ENCODE measurements around the gene COL15A1. TPM values are rescaled to one million over a fixed set of nuclear protein-coding genes. Genes with fewer than 3 reads are reported as not detected.
A peak's percentile ranks its signal among the peaks of the same experiment; 100 is the strongest.

COL15A1 gene
- polyA plus RNA-seq, 1 experiment = 3.2 TPM

DNA sequence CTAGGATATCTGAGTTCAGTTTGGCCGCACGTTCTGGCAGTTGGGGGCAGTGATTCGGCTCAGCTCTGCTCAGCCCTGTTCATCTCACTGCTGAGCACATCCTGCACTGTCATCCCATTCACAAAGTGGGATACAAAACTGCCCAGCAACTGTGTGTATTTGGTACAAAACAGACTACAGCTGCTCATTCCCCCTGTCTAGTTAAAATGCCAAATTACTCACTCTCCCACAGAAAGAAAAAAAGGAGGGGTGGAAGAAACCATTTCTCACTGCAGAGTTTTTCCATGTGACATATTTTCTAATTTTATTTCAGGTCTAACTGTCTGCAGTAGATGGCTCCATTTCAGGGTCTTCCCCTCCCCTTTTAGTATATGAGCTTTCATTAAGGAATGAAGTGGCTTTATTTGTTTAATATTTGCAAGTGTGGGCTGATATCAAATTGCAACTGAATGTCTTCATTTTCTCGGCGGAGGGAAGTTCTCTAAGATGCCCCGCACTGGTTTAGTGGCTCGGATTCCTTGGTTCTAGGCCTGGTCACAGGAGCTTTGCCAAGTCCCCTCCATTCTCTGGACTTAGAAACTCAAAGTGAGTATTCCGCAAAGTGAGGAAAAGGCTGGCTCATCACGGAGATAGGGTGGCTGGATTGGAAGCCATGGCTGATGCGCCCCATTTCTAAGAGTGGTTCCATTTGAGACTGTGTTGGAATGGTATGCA, 14.7 kb downstream of the COL15A1 start:
- TF ChIP-seq, protein P1, sequence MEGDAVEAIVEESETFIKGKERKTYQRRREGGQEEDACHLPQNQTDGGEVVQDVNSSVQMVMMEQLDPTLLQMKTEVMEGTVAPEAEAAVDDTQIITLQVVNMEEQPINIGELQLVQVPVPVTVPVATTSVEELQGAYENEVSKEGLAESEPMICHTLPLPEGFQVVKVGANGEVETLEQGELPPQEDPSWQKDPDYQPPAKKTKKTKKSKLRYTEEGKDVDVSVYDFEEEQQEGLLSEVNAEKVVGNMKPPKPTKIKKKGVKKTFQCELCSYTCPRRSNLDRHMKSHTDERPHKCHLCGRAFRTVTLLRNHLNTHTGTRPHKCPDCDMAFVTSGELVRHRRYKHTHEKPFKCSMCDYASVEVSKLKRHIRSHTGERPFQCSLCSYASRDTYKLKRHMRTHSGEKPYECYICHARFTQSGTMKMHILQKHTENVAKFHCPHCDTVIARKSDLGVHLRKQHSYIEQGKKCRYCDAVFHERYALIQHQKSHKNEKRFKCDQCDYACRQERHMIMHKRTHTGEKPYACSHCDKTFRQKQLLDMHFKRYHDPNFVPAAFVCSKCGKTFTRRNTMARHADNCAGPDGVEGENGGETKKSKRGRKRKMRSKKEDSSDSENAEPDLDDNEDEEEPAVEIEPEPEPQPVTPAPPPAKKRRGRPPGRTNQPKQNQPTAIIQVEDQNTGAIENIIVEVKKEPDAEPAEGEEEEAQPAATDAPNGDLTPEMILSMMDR (IDR thresholded peaks at IDR 0.05; ENCODE audit: low read depth, low read length) = 0 out of 2 replicates have a peak, but pooled peaks have one; percentile 14
- POLR2A ChIA-PET = interaction anchor here (0.8 to 1.7 kb wide), 13 partner anchors 13 to 97 kb away, joined by 3 to 7 read pairs (median 5); no protein-coding TSS in a partner anchor
- H3K9me3 ChIP-seq (ENCODE audit: control insufficient read depth, insufficient read depth, low read length) = peaks cover 6% of the 10 kb centered on the region
- H3K4me3 ChIP-seq (ENCODE audit: low read depth, low read length) = no peak overlapping the region; the same call in 1 of the 2 replicates
- CTCF ChIA-PET = interaction anchor here (0.6 to 2.2 kb wide), 8 partner anchors 15 to 182 kb away, joined by 3 to 10 read pairs (median 4); no protein-coding TSS in a partner anchor
- no peaks in the 10 kb centered on the region for H3K27me3 ChIP-seq (ENCODE audit: control insufficient read depth, insufficient read depth, low read length)
- peak; percentile 94 for DNase-seq (ENCODE audit: low read depth, low spot score)
- peak overlapping the region; percentile 90 for H3K27ac ChIP-seq (ENCODE audit: low read depth, low read length)

DNA sequence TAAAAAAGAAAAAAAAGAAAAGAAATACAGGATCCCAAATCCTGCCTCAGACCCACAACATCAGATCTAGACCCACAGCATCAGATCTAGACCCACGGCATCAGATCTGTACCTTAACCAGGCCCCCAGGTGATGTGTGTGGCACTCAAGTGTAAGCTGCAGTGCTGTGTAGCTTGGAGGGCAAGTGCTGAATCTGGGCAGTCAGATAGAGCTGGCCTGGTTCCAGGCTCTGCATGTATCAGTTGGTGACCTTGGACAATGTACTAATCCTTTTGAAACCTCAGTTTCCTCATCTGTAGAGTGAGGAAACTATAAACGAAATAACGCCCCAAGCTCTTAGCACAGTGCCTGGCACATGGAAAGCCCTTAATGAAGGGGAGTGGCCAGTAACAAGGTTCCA, 16.7 kb downstream of the COL15A1 start:
- H3K27ac ChIP-seq (ENCODE audit: low read depth, low read length) = no peak overlapping the region
- no peak for DNase-seq (ENCODE audit: low read depth, low spot score)
- H3K9me3 ChIP-seq (ENCODE audit: control insufficient read depth, insufficient read depth, low read length) = peaks cover 6% of the 10 kb centered on the region
- no peak overlapping the region for H3K4me3 ChIP-seq (ENCODE audit: low read depth, low read length)
- TF ChIP-seq, protein P1 (IDR thresholded peaks at IDR 0.05; ENCODE audit: low read depth, low read length) = no peak
- CTCF ChIA-PET = interaction anchor here (0.8 to 1.0 kb wide), 3 partner anchors 13 to 39 kb away, joined by 3 to 4 read pairs (median 3); no protein-coding TSS in a partner anchor
- H3K27me3 ChIP-seq (ENCODE audit: control insufficient read depth, insufficient read depth, low read length) = peaks cover 3% of the 10 kb centered on the region
- POLR2A ChIA-PET = no interaction called here

DNA sequence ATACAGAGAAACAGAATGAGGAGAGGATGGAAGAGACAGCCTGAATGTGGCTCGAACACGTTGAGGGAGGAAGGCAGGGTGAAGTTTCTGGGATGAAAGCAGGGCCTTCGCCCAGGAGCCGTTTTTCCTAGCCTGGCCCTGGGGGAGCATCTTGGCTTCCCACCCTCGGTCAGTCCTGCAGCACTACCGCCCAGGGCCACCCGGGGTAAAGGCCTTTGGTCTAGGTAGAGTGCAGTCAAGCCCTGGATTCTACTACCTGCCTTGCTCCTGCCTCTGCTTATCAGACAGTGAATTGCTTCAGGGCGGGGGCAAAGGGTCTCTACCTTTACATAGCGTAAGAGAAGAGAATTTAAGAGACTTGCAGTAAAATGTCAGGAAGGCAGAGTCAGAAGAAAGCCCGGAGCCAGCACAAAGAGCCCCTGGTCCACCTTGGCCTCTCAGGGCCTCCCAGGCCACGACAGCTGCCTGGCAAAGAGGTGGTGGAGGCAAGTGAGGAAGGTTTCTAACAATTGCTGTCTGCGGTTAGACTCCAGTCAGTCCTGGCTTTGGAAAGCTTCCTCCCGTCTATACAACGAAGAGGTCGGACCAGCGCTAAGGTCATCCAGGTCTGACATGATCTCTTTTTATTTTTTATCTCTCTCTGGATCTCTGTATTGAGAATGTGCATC, 17.9 kb downstream of the COL15A1 start:
- Histone ChIP-seq H3K27me3 (ENCODE audit: control insufficient read depth, insufficient read depth, low read length) (peaks cover 5% of the 10 kb centered on the region), H3K4me3 (ENCODE audit: low read depth, low read length) (no peak overlapping the region), H3K27ac (ENCODE audit: low read depth, low read length) (no peak overlapping the region), H3K9me3 (ENCODE audit: control insufficient read depth, insufficient read depth, low read length) (peaks cover 6% of the 10 kb centered on the region)
- TF ChIP-seq, protein P1 (IDR thresholded peaks at IDR 0.05; ENCODE audit: low read depth, low read length) = no peak
- POLR2A ChIA-PET = interaction anchor here (0.6 kb wide), 1 partner anchor 631 kb away, joined by 9 read pairs; no protein-coding TSS in a partner anchor
- CTCF ChIA-PET = interaction anchor here (5.3 kb wide), 1 partner anchor 37 kb away, joined by 21 read pairs; no protein-coding TSS in a partner anchor
- no peak for DNase-seq (ENCODE audit: low read depth, low spot score)

DNA sequence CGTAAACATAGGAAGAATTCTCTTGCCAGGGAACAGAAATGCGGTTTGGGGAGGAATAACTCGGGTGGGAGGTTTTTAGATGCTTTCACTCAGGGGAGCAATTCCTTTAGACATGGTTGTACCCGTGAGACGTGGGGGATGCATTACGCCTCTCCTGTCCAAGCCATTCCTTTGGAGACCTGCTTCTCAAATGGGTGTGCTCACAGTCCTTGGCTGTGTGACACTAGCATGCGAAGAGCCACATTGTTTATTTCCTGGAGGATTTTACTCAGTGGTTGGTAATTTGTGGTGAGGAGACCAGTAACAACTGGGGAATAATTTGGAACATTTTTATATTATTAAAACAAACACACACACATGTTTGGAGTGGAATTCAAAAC, 18.5 kb downstream of the COL15A1 start:
- Histone ChIP-seq H3K27ac (ENCODE audit: low read depth, low read length) (no peak overlapping the region), H3K27me3 (ENCODE audit: control insufficient read depth, insufficient read depth, low read length) (peaks cover 5% of the 10 kb centered on the region), H3K9me3 (ENCODE audit: control insufficient read depth, insufficient read depth, low read length) (peaks cover 2% of the 10 kb centered on the region), H3K4me3 (ENCODE audit: low read depth, low read length) (no peak overlapping the region)
- no peak for DNase-seq (ENCODE audit: low read depth, low spot score)
- TF ChIP-seq, protein P1 (IDR thresholded peaks at IDR 0.05; ENCODE audit: low read depth, low read length) = no peak
- CTCF ChIA-PET = interaction anchor here (1.0 to 5.3 kb wide), 4 partner anchors 13 to 179 kb away, joined by 3 to 46 read pairs (median 12); no protein-coding TSS in a partner anchor
- POLR2A ChIA-PET = interaction anchor here (0.5 kb wide), 1 partner anchor 631 kb away, joined by 3 read pairs; no protein-coding TSS in a partner anchor

Data from AG04450 (cell line).